GM19328 (cell line): ENCODE measurements around the gene GLI2.

Source experiments
- ATAC-seq: cut with Tn5 transposase; IDR thresholded peaks from one replicate; pipeline ENCODE4 v1.9.1; 2021; ENCODE audit warnings: mild to moderate bottlenecking, moderate library complexity; ENCODE audit not compliant: unreplicated experiment

The GLI2 gene

GRCh38 chr2:120754067-120754960 lies 18.6 kb downstream of the GLI2 start:
- no peak for ATAC-seq

GRCh38 chr2:120758181-120759144 lies 22.8 kb downstream of the GLI2 start:
- no peak for ATAC-seq

- ATAC-seq: no peak
These were observed 24.1 kb downstream of the GLI2 start for GRCh38 chr2:120759543-120760331.

- no peak for ATAC-seq
These were observed 24.9 kb downstream of the GLI2 start for GRCh38 chr2:120760446-120761135.

GRCh38 chr2:120761164-120761861 lies 25.6 kb downstream of the GLI2 start:
- ATAC-seq: no peak

- ATAC-seq: no peak
These were observed 26.2 kb downstream of the GLI2 start for GRCh38 chr2:120761911-120762310.

GRCh38 chr2:120762341-120763061 lies 26.8 kb downstream of the GLI2 start:
- no peak for ATAC-seq

- no peak for ATAC-seq
These were observed 27.8 kb downstream of the GLI2 start for GRCh38 chr2:120763508-120763907.

GRCh38 chr2:120763931-120764330 lies 28.3 kb downstream of the GLI2 start:
- ATAC-seq: no peak

- ATAC-seq: no peak
These were observed 28.8 kb downstream of the GLI2 start for GRCh38 chr2:120764492-120764891.

GRCh38 chr2:120764991-120765677 lies 29.5 kb downstream of the GLI2 start:
- no peak for ATAC-seq

GRCh38 chr2:120765678-120766469 lies 30.2 kb downstream of the GLI2 start:
- no peak for ATAC-seq

GRCh38 chr2:120766470-120767351 lies 31.0 kb downstream of the GLI2 start:
- no peak for ATAC-seq

GRCh38 chr2:120767486-120768005 lies 31.9 kb downstream of the GLI2 start:
- no peak for ATAC-seq

GRCh38 chr2:120768112-120769048 lies 32.7 kb downstream of the GLI2 start:
- no peak for ATAC-seq
